ENCODE measurements around the gene FAM32A.

The FAM32A gene

GRCh38 chr19:16225279-16226183, 40.3 kb downstream of the FAM32A start:
- DNase-seq (ENCODE audit: low read depth) = no peak

- no peak for DNase-seq (ENCODE audit: low read depth)
These were observed 41.0 kb downstream of the FAM32A start for GRCh38 chr19:16226184-16226591.

- no peak for DNase-seq (ENCODE audit: low read depth)
These were observed 41.9 kb downstream of the FAM32A start for GRCh38 chr19:16226878-16227836.

GRCh38 chr19:16227837-16228636, 42.8 kb downstream of the FAM32A start:
- no peak for DNase-seq (ENCODE audit: low read depth)

GRCh38 chr19:16228637-16229321, 43.6 kb downstream of the FAM32A start:
- DNase-seq (ENCODE audit: low read depth) = no peak

- no peak for DNase-seq (ENCODE audit: low read depth)
These were observed 44.1 kb downstream of the FAM32A start for GRCh38 chr19:16229322-16229641.

GRCh38 chr19:16232127-16232526, 46.9 kb downstream of the FAM32A start:
- DNase-seq (ENCODE audit: low read depth) = no peak

- no peak for DNase-seq (ENCODE audit: low read depth)
These were observed 47.4 kb downstream of the FAM32A start for GRCh38 chr19:16232568-16232967.

- no peak for DNase-seq (ENCODE audit: low read depth)
These were observed 48.0 kb downstream of the FAM32A start for GRCh38 chr19:16233081-16233776.

- DNase-seq (ENCODE audit: low read depth) = no peak
These were observed 48.8 kb downstream of the FAM32A start for GRCh38 chr19:16233836-16234551.

GRCh38 chr19:16234552-16235445, 49.6 kb downstream of the FAM32A start:
- DNase-seq (ENCODE audit: low read depth) = no peak

GRCh38 chr19:16235811-16236652, 50.8 kb downstream of the FAM32A start:
- no peak for DNase-seq (ENCODE audit: low read depth)

Data from GM04503 (cell line).